K562 treated with DMSO at 1 percent for 24 hours (cell line): ENCODE measurements around the gene VPS45. TPM values are rescaled to one million over a fixed set of nuclear protein-coding genes. Genes with fewer than 3 reads are reported as not detected.

Source experiments
- total RNA-seq: library from RNA; unstranded; fragments of 300-600 nt; gene quantifications from 2 replicates; pipeline ENCODE4 v1.2.3, GENCODE V29; 2022; ENCODE audit warnings: low read depth; ENCODE audit not compliant: insufficient read depth

The VPS45 gene, protein sequence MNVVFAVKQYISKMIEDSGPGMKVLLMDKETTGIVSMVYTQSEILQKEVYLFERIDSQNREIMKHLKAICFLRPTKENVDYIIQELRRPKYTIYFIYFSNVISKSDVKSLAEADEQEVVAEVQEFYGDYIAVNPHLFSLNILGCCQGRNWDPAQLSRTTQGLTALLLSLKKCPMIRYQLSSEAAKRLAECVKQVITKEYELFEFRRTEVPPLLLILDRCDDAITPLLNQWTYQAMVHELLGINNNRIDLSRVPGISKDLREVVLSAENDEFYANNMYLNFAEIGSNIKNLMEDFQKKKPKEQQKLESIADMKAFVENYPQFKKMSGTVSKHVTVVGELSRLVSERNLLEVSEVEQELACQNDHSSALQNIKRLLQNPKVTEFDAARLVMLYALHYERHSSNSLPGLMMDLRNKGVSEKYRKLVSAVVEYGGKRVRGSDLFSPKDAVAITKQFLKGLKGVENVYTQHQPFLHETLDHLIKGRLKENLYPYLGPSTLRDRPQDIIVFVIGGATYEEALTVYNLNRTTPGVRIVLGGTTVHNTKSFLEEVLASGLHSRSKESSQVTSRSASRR
- total RNA-seq = 19.1 and 20.3 TPM in 2 replicates

DNA sequence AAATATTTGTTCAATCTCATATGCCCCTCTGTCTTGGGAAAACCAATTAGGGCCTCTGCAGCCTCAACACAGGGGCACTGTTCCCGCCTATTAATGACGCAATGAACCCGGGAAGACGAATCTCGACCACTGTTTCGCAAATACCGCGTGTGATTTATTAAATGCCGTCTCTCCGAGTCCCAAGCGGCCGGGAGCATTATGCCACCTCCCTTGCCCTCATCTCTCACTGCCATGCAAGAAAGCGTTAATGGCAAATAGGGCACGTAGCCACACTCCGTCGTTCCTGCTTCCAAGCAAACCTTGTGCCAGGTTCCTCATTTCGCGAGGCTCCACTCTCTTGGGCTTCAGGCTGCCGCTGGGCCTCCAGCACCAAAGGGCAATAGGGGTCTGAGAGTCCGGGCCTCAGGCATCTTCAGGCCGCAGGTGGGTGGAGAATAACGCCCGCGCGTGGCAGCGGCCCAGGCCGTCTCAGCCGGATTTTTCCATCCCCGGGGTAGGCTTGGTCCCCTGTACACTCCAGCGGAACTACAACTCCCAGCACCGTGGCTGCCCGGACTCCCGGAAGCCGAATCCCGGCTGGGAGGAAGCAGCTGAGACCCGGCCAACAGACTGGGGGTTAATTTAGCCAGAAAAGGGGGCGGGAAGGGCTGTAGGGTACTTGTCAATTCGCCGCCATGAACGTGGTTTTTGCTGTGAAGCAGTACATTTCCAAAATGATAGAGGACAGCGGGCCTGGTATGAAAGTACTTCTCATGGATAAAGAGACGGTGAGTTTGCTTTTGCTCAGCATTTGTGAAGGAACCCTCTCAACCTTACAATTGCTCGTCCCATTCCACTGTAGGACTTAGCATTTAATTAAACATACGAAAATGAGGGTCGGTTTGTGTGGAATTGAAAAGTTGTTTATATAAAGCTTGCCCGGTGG is at the start of gene VPS45:
VPS45 (plus strand) TSS at position 593 of the 925 bp plus-strand sequence; CDS start at position 675, 82 bp downstream.

DNA sequence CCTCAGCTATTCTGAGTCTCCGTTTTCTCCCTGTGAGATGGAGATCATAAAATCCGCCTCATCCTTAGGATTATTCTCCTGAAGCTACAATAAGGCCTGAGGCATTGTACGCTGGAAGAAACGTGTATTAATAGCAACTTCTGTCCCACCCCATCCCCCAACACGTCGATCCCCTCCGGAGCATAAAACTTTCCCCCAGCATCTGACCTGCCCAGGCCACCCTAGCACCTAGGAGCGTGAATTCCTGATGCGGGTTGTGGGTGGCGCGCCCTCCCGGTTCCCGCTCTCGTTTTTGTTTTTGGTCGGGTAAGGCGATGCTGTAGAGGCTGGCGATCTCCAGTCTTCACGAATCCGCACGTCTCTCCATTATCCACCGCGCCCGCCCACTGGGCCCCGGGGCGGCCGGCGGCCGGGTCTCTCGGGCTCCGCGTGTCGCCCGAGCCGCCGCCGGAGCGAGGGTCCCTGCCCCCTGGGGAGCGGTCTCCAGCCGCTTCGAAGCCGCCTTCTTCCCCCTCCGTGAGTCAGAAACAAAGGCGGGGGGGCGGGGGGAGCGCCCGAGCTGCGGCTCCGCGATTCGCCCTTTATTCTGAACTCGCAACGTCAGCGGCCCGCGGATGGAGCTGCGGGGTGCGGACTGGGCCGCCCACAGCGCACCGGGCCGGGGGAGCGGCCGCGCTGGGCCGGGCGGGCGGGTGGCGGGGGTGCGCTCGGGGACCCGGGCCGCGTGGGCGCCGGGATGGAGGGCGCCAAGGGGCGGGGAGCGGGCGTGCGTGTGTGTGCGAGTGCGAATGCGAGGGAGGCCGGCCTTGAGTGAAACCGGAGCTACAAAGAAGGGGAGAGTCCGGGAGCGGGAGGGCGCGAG is 81.9 kb downstream of the VPS45 start, which contains the start of gene PLEKHO1:
PLEKHO1 (plus strand) TSS at position 646 of the 862 bp plus-strand sequence. CDS start 342 bp downstream, outside the sequence.

Other genes with a start within 250 kb of the VPS45 start
- 2.3 and 3.3 TPM in 2 replicates for gene BOLA1, start 168.2 kb upstream of the VPS45 start, total RNA-seq
- 0.20 and 0.22 TPM in 2 replicates for gene SV2A, start 149.9 kb upstream of the VPS45 start, total RNA-seq
- gene SF3B4, start 140.0 kb upstream of the VPS45 start, total RNA-seq = 61.4 and 69.1 TPM in 2 replicates
- gene MTMR11, start 130.9 kb upstream of the VPS45 start, total RNA-seq = 0.44 and 1.3 TPM in 2 replicates
- 4.7 and 7.2 TPM in 2 replicates for gene OTUD7B, start 57.0 kb upstream of the VPS45 start, total RNA-seq
- 10.1 and 15.3 TPM in 2 replicates for gene PLEKHO1, start 82.1 kb downstream of the VPS45 start, total RNA-seq
- gene ANP32E, start 168.3 kb downstream of the VPS45 start, total RNA-seq = 31.9 and 34.1 TPM in 2 replicates
- gene CA14, start 190.0 kb downstream of the VPS45 start, total RNA-seq = 0.60 and 0.98 TPM in 2 replicates
- gene APH1A, start 201.2 kb downstream of the VPS45 start, total RNA-seq = 108 and 110 TPM in 2 replicates
- 4.5 TPM in 1 of 2 replicates, not detected in the other for gene C1orf54, start 205.0 kb downstream of the VPS45 start, total RNA-seq
- not detected in 2 replicates for gene CIART, start 214.8 kb downstream of the VPS45 start, total RNA-seq
- gene MRPS21, start 226.1 kb downstream of the VPS45 start, total RNA-seq = 46.6 and 54.9 TPM in 2 replicates